GM19099 (cell line): ENCODE data around the gene RPL10A.

Experiments
- POLR2A ChIP-seq: IDR thresholded peaks from 3 replicates; pipeline ENCODE4 v1.6.1; 2011; ENCODE audit warnings: low read depth; ENCODE audit not compliant: insufficient read length; ENCODE audit errors: extremely low read depth

The RPL10A gene

GRCh38 chr6:35469751-35470662 lies 1.8 kb downstream of the RPL10A start:
- TF ChIP-seq POLR2A: no peak

- no peak for TF ChIP-seq POLR2A
Measured at GRCh38 chr6:35470663-35471120, 2.5 kb downstream of the RPL10A start.

GRCh38 chr6:35471836-35472345 lies 3.7 kb downstream of the RPL10A start:
- TF ChIP-seq POLR2A: no peak

DNA sequence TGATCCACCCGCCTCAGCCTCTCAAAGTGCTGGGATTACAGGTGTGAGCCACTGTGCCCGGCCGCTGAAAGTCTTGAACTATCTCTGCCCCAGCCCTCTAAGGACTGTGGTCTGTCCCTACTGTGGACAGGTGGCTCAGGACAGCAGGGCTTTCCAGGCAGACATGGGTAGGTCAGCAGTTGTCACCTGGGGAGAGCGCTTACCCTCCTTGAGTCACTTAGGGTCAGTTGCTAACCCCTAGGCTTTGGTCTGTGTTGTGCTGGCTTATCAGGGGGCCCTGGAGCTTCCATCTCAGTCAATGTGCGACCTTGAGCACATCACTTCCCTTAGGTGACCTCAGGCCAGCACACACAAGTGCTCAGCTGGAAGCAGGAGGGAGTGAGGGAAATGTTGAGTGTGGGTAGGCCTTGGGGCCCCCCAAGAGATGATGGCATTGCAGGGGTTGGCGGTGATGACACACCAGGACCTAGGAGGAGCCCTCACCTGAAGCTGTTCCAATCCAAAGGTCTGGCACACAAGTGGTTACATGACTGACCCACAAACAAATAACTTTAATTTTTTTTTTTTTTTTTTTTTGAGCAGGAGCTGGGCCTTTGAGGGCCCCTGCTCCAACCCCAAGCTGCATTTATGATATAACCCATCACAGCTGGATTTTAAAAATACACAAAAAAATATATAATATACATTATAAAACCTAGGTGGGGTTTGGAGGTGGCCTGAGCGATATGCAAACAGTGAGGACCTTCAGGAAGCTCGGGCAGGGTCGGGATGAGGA lies 5.1 kb downstream of the RPL10A start:
- no peak for TF ChIP-seq POLR2A

DNA sequence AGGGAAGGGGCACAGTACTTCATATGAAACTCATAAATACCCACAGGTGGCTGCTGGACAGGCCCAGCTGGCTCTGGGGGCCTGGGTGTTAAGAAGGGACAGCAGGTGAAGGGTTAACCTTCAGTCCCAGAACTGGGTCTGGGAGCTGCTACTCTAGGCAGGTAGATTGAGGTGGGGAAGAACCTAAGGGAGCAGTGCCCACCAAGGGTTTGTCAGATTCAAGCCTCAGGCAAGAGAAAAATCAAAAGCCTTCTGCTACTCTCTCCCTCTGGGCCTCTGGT lies 5.6 kb downstream of the RPL10A start:
- TF ChIP-seq POLR2A: no peak

DNA sequence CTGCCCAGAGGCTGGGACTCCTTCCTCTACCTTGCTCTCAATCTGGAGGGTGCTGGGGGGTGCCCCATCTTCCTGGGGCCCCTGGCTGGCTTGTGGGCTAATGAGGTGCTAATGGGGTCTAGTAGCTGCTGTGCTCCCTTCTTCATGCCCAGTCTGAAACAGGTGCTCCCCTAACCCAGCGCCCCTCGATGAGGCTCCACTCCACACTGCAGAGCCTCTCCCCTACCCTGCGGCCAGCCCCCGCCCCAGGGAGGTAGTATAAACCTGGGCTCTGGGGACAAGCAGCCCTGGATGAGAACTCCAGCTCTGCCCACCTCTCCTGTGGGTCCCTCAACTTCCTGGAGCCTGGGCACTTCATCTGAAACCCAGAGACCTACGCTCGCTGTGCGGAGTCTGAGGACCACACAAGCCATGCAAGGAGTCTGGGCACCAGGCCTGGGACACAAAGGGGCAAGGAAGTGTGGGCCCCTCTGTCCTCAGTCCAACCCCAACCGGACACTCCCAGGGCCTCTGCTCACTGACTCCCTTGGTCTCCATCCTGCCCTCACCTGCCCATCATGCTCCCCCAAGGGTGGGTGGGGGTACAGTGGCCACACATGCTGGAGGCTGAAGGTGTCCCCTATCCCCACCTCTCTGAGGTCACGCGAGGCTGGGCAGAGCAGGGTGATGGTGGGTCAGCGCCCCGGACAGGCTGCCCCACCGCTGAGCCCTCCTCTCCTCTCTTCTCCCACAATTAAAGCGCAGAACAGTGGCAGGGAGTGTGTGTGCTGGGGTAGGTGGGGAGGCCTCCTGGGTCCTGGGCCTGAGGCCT lies 6.1 kb downstream of the RPL10A start:
- peak; percentile 13 for TF ChIP-seq POLR2A

DNA sequence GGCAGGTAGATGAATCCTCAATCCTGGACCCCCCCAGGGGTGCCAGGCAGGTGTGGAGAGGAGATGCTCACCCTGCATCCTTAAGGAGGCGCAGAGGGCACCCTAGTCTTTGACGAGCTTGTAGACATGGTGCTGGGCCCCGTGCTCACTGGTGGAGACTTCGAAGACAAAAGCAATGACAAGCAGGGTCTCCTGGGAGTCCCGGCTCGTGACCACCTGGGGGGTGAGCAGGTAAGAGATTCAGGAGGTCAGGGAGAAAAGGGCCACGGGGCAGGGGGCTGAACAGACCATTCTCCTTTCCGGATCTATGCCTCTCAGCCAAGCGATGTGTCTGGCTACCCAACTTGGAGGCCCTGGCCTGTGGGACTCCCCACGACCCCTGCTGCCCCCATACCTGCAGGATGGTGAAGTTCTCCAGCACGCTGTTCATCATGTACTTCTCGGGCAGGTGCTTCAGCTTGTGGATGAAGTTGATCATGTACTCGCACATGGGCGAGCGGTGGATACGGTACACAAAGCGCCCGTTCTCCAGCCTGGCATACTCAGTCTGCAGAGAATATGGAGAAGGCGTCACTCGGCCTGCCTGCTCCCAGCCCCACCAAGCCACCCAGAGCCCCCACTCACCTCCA lies 6.9 kb downstream of the RPL10A start:
- TF ChIP-seq POLR2A: no peak

DNA sequence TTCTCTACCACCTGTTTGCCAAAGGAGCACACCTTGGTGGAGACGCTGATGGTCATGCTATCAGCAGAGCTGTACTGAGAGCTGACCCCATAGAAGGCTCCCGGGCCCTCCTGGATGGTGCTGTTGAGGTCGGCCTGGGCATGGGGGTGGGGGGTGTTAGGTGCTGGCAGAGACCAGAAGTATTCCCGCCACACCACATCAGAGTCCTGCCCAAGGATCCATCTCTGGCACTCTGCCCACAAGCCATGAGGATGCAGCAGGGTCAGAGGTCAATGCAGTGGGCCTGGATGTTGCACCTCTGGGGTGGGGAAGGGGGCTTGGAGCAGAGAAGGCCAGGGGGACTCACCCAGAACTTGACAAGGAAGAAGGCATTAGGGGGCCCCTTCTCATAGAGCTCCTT lies 7.4 kb downstream of the RPL10A start:
- no peak for TF ChIP-seq POLR2A

DNA sequence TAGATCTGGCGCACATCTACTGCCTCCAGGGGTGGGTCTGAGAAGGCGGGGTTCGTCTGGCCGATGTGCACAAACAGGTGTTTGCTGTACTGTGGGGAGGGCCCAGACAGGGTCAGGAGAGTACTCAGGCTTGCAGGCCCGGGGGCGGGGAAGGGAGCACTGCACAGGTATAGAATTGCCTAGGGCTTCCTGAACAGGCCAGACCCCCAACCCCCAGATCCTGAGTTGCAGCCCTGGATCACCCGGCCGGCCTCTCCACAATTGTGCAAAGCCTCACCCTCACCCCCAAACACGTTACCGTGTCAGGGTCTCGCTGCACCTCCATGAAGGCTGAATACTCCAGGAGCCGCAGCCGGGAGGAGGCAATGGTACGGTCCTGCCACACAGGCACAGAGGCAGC lies 7.8 kb downstream of the RPL10A start:
- no peak for TF ChIP-seq POLR2A

GRCh38 chr6:35477028-35477427 lies 8.8 kb downstream of the RPL10A start:
- TF ChIP-seq POLR2A: no peak

GRCh38 chr6:35477551-35478179 lies 9.5 kb downstream of the RPL10A start:
- TF ChIP-seq POLR2A: no peak

DNA sequence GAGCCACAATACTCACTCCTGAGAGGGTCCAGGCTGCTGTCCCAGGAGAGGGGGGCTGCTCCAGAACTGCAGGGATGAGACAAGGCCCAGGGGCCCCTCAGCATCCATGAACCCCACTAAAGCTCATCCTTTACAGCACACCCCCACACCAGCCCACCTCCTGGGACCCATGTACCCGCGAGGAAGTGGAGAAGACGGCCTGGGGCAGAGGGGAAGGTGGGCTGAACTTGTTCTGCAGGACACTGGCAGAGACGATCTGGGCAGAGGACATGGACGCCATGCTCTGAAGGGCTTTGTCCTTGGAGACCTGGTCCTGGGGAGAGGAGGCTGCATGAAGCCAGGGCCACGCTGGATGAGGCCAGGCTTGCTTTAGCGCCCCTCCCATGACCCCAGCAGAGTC lies 10.1 kb downstream of the RPL10A start:
- no peak for TF ChIP-seq POLR2A

GRCh38 chr6:35480176-35480575 lies 12.0 kb downstream of the RPL10A start:
- TF ChIP-seq POLR2A: no peak

GRCh38 chr6:35481226-35481625 lies 13.0 kb downstream of the RPL10A start:
- TF ChIP-seq POLR2A: no peak

DNA sequence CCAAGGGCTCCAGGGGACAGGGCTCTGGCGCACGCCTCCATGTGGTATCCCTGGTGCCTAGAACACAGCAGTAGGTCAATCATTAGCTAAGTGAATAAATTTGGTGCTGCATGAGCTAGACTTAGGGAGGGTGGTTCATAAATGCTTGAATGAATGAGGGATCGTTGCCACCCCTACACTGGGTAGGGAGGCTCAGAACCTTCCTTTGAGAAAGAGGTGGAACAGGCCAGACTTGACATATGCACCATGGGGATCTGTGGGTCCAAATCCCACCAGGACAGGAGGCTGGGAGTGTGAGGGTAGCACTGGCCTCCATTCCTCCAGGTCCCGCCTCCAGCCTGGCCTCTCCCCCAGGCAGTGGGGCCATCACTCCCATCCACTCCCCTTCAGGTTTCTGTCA lies 14.9 kb downstream of the RPL10A start:
- no peak for TF ChIP-seq POLR2A

GRCh38 chr6:35483490-35483889 lies 15.3 kb downstream of the RPL10A start:
- no peak for TF ChIP-seq POLR2A
